ENCODE results near the gene NEXN. TPM values are rescaled to one million over a fixed set of nuclear protein-coding genes. Genes with fewer than 3 reads are reported as not detected.

The NEXN gene
- polyA plus RNA-seq, 1 experiment = 39.9 TPM

- CTCF ChIA-PET = interaction anchor here (1.8 kb wide), 1 partner anchor 169 kb away, joined by 7 read pairs; no protein-coding TSS in a partner anchor
- no peak overlapping the region for H3K27ac ChIP-seq (ENCODE audit: low read depth, low read length)
- no peak for TF ChIP-seq CTCF (IDR thresholded peaks at IDR 0.05; ENCODE audit: low read depth, low read length)
- no peaks in the 10 kb centered on the region for H3K27me3 ChIP-seq (ENCODE audit: control insufficient read depth, insufficient read depth, low read length)
- H3K4me3 ChIP-seq (ENCODE audit: low read depth, low read length) = no peak overlapping the region
- POLR2A ChIA-PET = no interaction called here
- DNase-seq (ENCODE audit: low read depth, low spot score) = no peak
- H3K9me3 ChIP-seq (ENCODE audit: control insufficient read depth, insufficient read depth, low read length) = no peaks in the 10 kb centered on the region
These were observed 56.9 kb downstream of the NEXN start for GRCh38 chr1:77945345-77945744.

- Histone ChIP-seq H3K27ac (ENCODE audit: low read depth, low read length) (no peak overlapping the region), H3K4me3 (ENCODE audit: low read depth, low read length) (no peak overlapping the region), H3K27me3 (ENCODE audit: control insufficient read depth, insufficient read depth, low read length) (no peaks in the 10 kb centered on the region), H3K9me3 (ENCODE audit: control insufficient read depth, insufficient read depth, low read length) (no peaks in the 10 kb centered on the region)
- ChIA-PET POLR2A (no interaction called here), CTCF (interaction anchor here (5.0 kb wide), 1 partner anchor 165 kb away, joined by 20 read pairs; no protein-coding TSS in a partner anchor)
- peak; percentile 47 for TF ChIP-seq CTCF (IDR thresholded peaks at IDR 0.05; ENCODE audit: low read depth, low read length)
- no peak for DNase-seq (ENCODE audit: low read depth, low spot score)
These were observed 60.5 kb downstream of the NEXN start for GRCh38 chr1:77948841-77949424.

- Histone ChIP-seq H3K9me3 (ENCODE audit: control insufficient read depth, insufficient read depth, low read length) (no peaks in the 10 kb centered on the region), H3K4me3 (ENCODE audit: low read depth, low read length) (no peak overlapping the region), H3K27ac (ENCODE audit: low read depth, low read length) (no peak overlapping the region), H3K27me3 (ENCODE audit: control insufficient read depth, insufficient read depth, low read length) (no peaks in the 10 kb centered on the region)
- no peak for DNase-seq (ENCODE audit: low read depth, low spot score)
- POLR2A ChIA-PET = no interaction called here
- CTCF ChIA-PET = interaction anchor here (0.6 to 5.0 kb wide), 2 partner anchors 9 to 163 kb away, joined by 3 to 20 read pairs; no protein-coding TSS in a partner anchor
- no peak for TF ChIP-seq CTCF (IDR thresholded peaks at IDR 0.05; ENCODE audit: low read depth, low read length)
These were observed 62.4 kb downstream of the NEXN start for GRCh38 chr1:77950873-77951272.

- no peak overlapping the region for H3K27ac ChIP-seq (ENCODE audit: low read depth, low read length)
- H3K27me3 ChIP-seq (ENCODE audit: control insufficient read depth, insufficient read depth, low read length) = no peaks in the 10 kb centered on the region
- no peak for DNase-seq (ENCODE audit: low read depth, low spot score)
- no peaks in the 10 kb centered on the region for H3K9me3 ChIP-seq (ENCODE audit: control insufficient read depth, insufficient read depth, low read length)
- POLR2A ChIA-PET = no interaction called here
- no peak for TF ChIP-seq CTCF (IDR thresholded peaks at IDR 0.05; ENCODE audit: low read depth, low read length)
- CTCF ChIA-PET = no interaction called here
- H3K4me3 ChIP-seq (ENCODE audit: low read depth, low read length) = no peak overlapping the region
These were observed 62.9 kb downstream of the NEXN start for GRCh38 chr1:77951328-77951727.

GRCh38 chr1:77953907-77954306 lies 65.5 kb downstream of the NEXN start:
- ChIA-PET POLR2A (interaction anchor here (0.6 kb wide), 1 partner anchor 89 kb away, joined by 3 read pairs; no protein-coding TSS in a partner anchor), CTCF (no interaction called here)
- TF ChIP-seq CTCF (IDR thresholded peaks at IDR 0.05; ENCODE audit: low read depth, low read length) = no peak
- DNase-seq (ENCODE audit: low read depth, low spot score) = no peak
- Histone ChIP-seq H3K27ac (ENCODE audit: low read depth, low read length) (no peak overlapping the region), H3K4me3 (ENCODE audit: low read depth, low read length) (no peak overlapping the region), H3K27me3 (ENCODE audit: control insufficient read depth, insufficient read depth, low read length) (no peaks in the 10 kb centered on the region), H3K9me3 (ENCODE audit: control insufficient read depth, insufficient read depth, low read length) (no peaks in the 10 kb centered on the region)

Measured in AG04450 (cell line).